Measurements from ENCODE around the gene CNTNAP5.
"Not testable (repeated sequence)": the region's sequence is repeated elsewhere in the genome, so short reads cannot be mapped to it uniquely, and the experiment has no call there.

The CNTNAP5 gene

GRCh38 chr2:124333784-124334183 is 308.7 kb downstream of the CNTNAP5 start:
- no peak for DNase-seq

GRCh38 chr2:124335058-124335457 is 310.0 kb downstream of the CNTNAP5 start:
- DNase-seq: no peak

GRCh38 chr2:124339709-124340108 is 314.6 kb downstream of the CNTNAP5 start:
- DNase-seq: no peak

GRCh38 chr2:124343827-124344498 is 318.9 kb downstream of the CNTNAP5 start:
- no peak for DNase-seq

GRCh38 chr2:124347209-124347608 is 322.1 kb downstream of the CNTNAP5 start:
- no peak for DNase-seq

GRCh38 chr2:124353656-124354055 is 328.6 kb downstream of the CNTNAP5 start:
- no peak for DNase-seq

- no peak for DNase-seq
These were observed 329.4 kb downstream of the CNTNAP5 start for GRCh38 chr2:124354466-124354865.

GRCh38 chr2:124361966-124362365 is 336.9 kb downstream of the CNTNAP5 start:
- DNase-seq: not testable (repeated sequence)

- DNase-seq: no peak
These were observed 344.1 kb downstream of the CNTNAP5 start for GRCh38 chr2:124369181-124369580.

- DNase-seq: no peak
These were observed 355.2 kb downstream of the CNTNAP5 start for GRCh38 chr2:124380221-124380749.

GRCh38 chr2:124382067-124382618 is 357.1 kb downstream of the CNTNAP5 start:
- no peak for DNase-seq

- no peak for DNase-seq
These were observed 370.9 kb downstream of the CNTNAP5 start for GRCh38 chr2:124395961-124396360.

GRCh38 chr2:124402274-124402673 is 377.2 kb downstream of the CNTNAP5 start:
- no peak for DNase-seq

GRCh38 chr2:124407836-124408534 is 382.9 kb downstream of the CNTNAP5 start:
- DNase-seq: not testable (repeated sequence)

GRCh38 chr2:124424074-124424473 is 399.0 kb downstream of the CNTNAP5 start:
- no peak for DNase-seq

- no peak for DNase-seq
These were observed 401.0 kb downstream of the CNTNAP5 start for GRCh38 chr2:124426122-124426521.

- DNase-seq: no peak
These were observed 401.5 kb downstream of the CNTNAP5 start for GRCh38 chr2:124426625-124427024.

- DNase-seq: no peak
These were observed 412.7 kb downstream of the CNTNAP5 start for GRCh38 chr2:124437811-124438210.

- DNase-seq: no peak
These were observed 425.4 kb downstream of the CNTNAP5 start for GRCh38 chr2:124450481-124450880.

- DNase-seq: no peak
These were observed 451.2 kb downstream of the CNTNAP5 start for GRCh38 chr2:124476291-124476690.

GRCh38 chr2:124478761-124479160 is 453.7 kb downstream of the CNTNAP5 start:
- DNase-seq: no peak

GRCh38 chr2:124480958-124481357 is 455.9 kb downstream of the CNTNAP5 start:
- DNase-seq: no peak

GRCh38 chr2:124482044-124482443 is 457.0 kb downstream of the CNTNAP5 start:
- no peak for DNase-seq

- DNase-seq: no peak
These were observed 457.5 kb downstream of the CNTNAP5 start for GRCh38 chr2:124482551-124482950.

All from OCI-M1 (cell line).